Stimulated activated CD8-positive, alpha-beta memory T cell treated with anti-CD3 and anti-CD28 coated beads, Interleukin-4, amount 100 ng/mL, for 48 hours (primary cell): ENCODE data around the gene RALY.
A peak's percentile ranks its signal among the peaks of the same experiment; 100 is the strongest.

Experiments
- DNase-seq: peaks from one replicate; pipeline ENCODE4 v3.0.0-alpha.2; 2020

RALY gene

DNA sequence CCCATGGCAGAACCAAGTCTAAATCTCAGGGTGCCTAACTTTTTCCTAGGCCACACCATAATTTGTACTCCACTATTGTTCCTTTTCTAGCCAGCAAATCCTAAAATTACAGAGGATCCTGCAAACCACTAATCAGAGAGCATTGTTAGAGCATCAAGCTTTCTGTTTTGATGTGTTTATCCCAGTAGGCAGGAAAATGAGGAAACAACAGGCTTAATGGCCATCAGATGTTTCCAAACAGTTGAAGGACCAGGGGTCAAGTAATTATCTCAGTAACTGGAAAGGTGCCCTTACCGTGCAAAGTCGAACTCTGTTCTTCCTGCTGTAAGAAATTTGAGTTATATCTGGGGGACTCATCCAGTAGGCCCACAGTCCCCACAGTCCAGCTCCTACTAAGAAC is 58.7 kb downstream of the RALY start:
- DNase-seq = no peak

- DNase-seq = no peak
These were observed 61.6 kb downstream of the RALY start for GRCh38 chr20:34055290-34055689.

- DNase-seq = no peak
These were observed 65.1 kb downstream of the RALY start for GRCh38 chr20:34058831-34059230.

- DNase-seq = no peak
These were observed 67.3 kb downstream of the RALY start for GRCh38 chr20:34060970-34061369.

- no peak for DNase-seq
These were observed 68.0 kb downstream of the RALY start for GRCh38 chr20:34061695-34062094.

GRCh38 chr20:34062570-34063482 is 69.1 kb downstream of the RALY start:
- DNase-seq = no peak

DNA sequence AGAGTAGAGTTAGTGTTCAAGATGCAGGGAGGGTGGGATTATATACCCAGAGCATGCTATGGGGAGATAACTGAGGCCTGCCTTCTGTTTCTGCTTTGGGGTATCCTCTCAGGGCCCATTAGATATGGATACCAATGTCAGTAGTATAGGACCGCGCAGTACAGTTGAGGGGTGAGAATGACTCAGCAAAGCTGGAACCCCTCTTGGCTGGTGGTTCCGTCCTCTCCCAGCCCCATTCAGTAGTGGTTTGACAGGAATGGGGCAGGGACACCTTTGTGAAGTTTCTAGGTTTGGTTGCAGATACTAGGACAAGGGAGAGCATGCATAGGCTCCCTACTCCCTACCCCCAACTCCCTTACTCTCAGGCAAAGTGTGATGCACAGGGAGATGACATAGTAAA is 70.6 kb downstream of the RALY start:
- DNase-seq = no peak

- no peak for DNase-seq
These were observed 71.5 kb downstream of the RALY start for GRCh38 chr20:34065260-34065659.

DNA sequence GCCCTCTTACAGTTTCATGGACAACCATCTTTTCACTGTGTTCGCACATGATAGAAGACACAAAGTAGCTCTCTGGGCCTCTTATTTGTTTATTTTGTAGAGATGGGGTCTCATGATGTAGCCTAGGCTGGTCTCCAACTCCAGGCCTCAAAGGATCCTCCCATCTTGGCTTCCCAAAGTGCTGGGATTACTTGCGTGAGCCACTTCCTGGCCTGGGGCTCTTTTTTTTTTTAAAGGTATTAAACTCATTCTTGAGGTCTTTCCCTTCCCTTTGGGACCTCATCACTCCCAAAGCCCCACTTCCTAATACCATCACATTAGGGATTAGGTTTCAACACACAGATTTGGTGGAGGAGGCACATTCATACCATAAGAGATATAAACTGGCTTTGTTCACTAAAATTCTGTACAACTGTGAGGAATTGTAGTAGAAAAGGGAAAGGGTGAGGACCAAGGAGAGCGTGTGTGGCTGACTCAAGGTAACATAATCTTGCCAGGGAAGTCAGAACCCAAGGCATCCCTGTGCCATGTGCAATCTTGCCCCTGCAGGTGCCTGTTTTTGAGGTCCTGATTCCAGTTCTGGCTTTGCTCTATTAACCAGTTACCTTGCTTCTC is 72.9 kb downstream of the RALY start:
- DNase-seq = no peak

DNA sequence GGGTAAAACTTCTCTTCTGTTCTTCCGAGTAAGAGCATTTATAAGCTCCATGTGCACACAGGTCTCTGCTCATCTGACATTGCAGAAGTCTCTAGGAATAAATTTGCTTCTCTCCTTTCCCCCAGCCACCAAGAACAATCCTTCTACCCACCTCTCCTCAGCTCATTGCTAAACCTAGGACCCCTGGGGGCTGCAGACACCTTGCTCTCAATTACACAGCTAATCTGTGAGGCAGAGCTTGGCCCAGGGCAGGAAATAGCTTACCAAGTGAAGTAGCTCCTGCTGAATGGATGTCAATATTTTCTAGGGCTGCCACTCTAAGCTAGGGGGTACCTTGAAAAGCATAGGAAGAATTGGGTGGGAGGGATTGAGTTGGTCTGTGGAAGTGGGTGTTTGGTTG is 74.3 kb downstream of the RALY start:
- no peak for DNase-seq

DNA sequence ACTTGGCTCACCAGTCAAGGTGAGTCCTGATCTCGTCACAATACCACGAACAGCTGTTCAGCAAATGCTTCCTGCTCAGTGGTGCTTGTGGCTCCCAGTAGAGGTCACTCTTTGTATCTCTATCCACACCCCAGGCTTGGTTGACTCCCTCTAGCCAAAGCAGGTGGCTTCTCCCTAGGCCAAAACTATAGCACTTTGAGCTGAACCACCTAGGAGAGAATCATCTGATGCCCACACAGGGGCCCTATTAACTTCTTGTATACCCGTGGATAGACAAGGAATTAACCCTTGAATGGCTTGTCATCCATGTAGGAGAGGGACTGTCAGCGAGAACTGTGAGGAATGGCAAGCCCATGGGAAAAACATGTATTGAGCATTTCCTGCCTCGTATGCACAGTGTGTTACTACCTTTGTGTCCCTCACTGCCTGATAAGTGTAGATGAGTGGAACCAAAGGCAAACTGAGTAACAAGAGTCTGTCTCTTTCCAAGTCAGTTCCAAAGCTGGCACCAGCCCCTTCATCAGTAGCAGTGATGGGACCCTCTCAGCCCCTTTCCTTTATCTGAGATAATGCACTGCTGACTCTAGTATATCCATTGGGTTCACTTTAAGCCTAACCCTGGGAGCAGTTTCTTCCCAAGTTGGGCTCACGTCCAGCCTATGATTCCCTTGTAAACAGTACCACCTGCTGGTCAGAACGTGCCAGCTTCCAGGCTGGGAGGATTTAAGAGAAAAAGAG is 75.8 kb downstream of the RALY start:
- DNase-seq = peak; percentile 68

GRCh38 chr20:34070079-34070439 is 76.3 kb downstream of the RALY start:
- DNase-seq = no peak

GRCh38 chr20:34070859-34071258 is 77.1 kb downstream of the RALY start:
- DNase-seq = no peak

DNA sequence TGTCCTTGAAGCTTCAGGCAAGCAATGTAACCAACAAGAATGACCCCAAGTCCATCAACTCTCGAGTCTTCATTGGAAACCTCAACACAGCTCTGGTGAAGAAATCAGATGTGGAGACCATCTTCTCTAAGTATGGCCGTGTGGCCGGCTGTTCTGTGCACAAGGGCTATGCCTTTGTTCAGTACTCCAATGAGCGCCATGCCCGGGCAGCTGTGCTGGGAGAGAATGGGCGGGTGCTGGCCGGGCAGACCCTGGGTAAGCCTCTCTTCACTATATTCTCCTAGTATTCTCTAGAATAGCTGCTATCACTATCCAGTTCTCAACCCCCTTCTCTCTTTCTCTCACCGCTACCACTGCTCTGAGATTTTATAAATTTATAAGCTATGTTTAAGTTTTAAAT is 78.4 kb downstream of the RALY start:
- DNase-seq = no peak

DNA sequence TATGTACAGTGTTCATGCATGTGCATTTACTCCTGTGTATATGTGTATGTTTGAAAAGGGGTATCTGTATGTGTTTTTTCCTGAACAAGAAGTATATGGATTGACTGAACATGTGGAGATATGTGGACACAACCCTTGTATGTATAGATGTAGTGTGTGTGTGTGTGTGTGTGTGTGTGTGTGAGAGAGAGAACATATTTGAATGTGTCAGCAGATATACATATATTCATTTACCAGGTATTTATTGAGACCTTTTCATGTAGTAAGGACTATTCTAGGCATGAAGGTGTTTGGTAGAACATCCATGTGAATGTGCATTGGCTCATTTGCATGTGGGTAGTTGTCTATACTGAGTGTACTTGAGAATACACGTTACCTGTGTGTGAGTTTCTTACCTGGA is 79.1 kb downstream of the RALY start:
- DNase-seq = no peak

DNA sequence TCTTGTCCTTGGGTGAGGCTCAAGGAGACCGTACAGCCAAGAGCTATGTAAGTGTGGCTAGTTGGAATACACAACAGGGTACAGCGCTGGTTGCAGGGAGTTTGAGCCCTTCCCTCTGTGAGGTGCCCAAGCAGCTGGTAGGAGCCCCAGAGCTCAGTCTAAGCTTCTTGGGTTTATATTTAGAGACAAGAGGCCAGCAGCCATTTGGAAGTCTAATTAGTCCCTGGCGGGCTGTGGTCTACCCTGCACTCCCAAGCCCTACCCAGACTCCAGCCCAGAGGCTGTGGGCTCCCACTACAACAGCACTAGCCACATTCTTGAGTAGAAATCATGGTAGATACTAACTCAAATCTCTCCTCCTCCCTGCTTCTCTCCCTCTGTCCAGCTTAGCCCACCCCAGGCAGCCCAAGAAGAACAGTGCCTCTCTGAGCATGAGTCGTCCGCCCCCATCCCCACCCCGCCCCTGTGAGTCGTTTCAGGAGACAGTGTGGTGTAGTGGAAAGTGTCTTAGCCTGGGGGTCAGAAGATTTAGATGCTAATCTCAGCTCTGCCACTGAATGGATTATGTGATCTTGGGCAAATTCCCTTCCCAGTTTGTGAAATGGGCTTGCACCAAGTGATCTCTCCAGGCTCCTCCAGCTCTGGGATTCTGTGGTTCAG is 80.5 kb downstream of the RALY start:
- peak; percentile 54 for DNase-seq

- DNase-seq = no peak
These were observed 81.9 kb downstream of the RALY start for GRCh38 chr20:34075647-34076046.

DNA sequence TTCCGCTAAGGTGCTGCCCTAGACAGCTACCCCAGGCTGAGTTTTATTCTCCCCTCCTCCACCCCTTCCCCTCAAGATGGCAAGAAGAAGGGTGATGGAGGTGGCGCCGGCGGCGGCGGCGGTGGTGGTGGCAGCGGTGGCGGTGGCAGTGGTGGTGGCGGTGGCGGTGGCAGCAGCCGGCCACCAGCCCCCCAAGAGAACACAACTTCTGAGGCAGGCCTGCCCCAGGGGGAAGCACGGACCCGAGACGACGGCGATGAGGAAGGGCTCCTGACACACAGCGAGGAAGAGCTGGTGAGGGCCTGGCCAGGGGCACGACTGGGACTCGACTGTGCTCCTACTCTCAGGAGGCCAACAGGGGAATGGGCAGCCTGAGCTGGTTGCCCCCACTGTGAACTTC is 83.2 kb downstream of the RALY start:
- no peak for DNase-seq

- DNase-seq = no peak
These were observed 84.8 kb downstream of the RALY start for GRCh38 chr20:34078540-34078939.

GRCh38 chr20:34079818-34080217 is 86.1 kb downstream of the RALY start:
- no peak for DNase-seq

GRCh38 chr20:34082232-34082887 is 88.6 kb downstream of the RALY start:
- no peak for DNase-seq

- no peak for DNase-seq
These were observed 89.4 kb downstream of the RALY start for GRCh38 chr20:34083137-34083536.

GRCh38 chr20:34083781-34084180 is 90.1 kb downstream of the RALY start:
- DNase-seq = no peak
